GM12878 (cell line): ENCODE measurements around the gene ZNF761.

Source experiments
- EP300 ChIP-seq, 2 experiments: fragments of 150-350 bp in 1 of 2; IDR thresholded peaks; 2 replicates each; pipeline ENCODE4 v1.6.1; 2011 to 2012; ENCODE audit warnings: low read depth in 2 of 2, low read length in 2 of 2, borderline replicate concordance in 1 of 2, improper control_type of control experiment in 1 of 2, inconsistent platforms in 1 of 2; ENCODE audit not compliant: control insufficient read depth in 1 of 2
- EZH2 ChIP-seq: IDR thresholded peaks from 2 replicates; pipeline ENCODE4 v1.6.1; 2012; ENCODE audit warnings: low read depth, mild to moderate bottlenecking, control low read depth, inconsistent platforms, low read length, borderline replicate concordance; ENCODE audit not compliant: control insufficient read depth
- NR2F1 ChIP-seq: fragments of 450-650 bp; conservative IDR thresholded peaks from 2 replicates; pipeline ENCODE4 v1.6.1; 2017; ENCODE audit warnings: mild to moderate bottlenecking
- ZNF274 ChIP-seq: IDR thresholded peaks from one replicate; pipeline ENCODE4 v1.8.0; 2011; ENCODE audit not compliant: insufficient read length, insufficient read depth
- TF ChIP-seq, protein P1 (sequence below), 3 experiments: IDR thresholded peaks in 2 of 3; conservative IDR thresholded peaks in 1 of 3; 2 replicates each; pipeline ENCODE4 v1.5.1; 2011; ENCODE audit warnings: low read depth in 3 of 3, low read length in 3 of 3, mild to moderate bottlenecking in 3 of 3, control low read depth in 2 of 3, moderate library complexity in 2 of 3, inconsistent platforms in 1 of 3, mixed read lengths in 1 of 3; ENCODE audit not compliant: control insufficient read depth in 2 of 3, insufficient read depth in 1 of 3; ENCODE audit errors: extremely low read depth in 1 of 3
- TF ChIP-seq, protein P2 (sequence below): IDR thresholded peaks from 2 replicates; pipeline ENCODE4 v1.6.1; 2011; ENCODE audit warnings: low read depth, low read length, improper control_type of control experiment, borderline replicate concordance
- TF ChIP-seq, protein P3 (sequence below): fragments of 450-650 bp; IDR thresholded peaks from 2 replicates; pipeline ENCODE4 v1.6.1; 2017; ENCODE audit warnings: low read depth, mild to moderate bottlenecking, moderate library complexity

DNA sequence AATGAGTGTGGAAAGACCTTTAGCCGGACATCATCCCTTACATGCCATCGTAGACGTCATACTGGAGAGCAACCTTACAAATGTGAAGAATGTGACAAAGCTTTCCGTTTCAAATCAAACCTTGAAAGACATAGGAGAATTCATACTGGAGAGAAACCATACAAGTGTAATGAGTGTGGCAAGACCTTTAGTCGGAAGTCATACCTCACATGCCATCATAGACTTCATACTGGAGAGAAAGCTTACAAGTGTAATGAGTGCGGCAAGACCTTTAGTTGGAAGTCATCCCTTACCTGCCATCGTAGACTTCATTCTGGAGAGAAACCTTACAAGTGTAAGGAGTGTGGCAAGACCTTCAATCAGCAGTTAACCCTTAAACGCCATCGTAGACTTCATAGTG, 24.0 kb downstream of the ZNF761 start:
- TF ChIP-seq, protein P1, sequence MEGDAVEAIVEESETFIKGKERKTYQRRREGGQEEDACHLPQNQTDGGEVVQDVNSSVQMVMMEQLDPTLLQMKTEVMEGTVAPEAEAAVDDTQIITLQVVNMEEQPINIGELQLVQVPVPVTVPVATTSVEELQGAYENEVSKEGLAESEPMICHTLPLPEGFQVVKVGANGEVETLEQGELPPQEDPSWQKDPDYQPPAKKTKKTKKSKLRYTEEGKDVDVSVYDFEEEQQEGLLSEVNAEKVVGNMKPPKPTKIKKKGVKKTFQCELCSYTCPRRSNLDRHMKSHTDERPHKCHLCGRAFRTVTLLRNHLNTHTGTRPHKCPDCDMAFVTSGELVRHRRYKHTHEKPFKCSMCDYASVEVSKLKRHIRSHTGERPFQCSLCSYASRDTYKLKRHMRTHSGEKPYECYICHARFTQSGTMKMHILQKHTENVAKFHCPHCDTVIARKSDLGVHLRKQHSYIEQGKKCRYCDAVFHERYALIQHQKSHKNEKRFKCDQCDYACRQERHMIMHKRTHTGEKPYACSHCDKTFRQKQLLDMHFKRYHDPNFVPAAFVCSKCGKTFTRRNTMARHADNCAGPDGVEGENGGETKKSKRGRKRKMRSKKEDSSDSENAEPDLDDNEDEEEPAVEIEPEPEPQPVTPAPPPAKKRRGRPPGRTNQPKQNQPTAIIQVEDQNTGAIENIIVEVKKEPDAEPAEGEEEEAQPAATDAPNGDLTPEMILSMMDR (IDR thresholded peaks at IDR 0.05 in 2 of 3, conservative IDR thresholded peaks at IDR 0.05 in 1 of 3; ENCODE audit: control insufficient read depth in 2 of 3, extremely low read depth in 1 of 3, insufficient read depth in 1 of 3, low read depth in 3 of 3, low read length in 3 of 3), result no peak
- no peak for TF ChIP-seq NR2F1
- no peak for TF ChIP-seq ZNF274
- TF ChIP-seq EP300 (IDR thresholded peaks at IDR 0.05; ENCODE audit: borderline replicate concordance in 1 of 2, control insufficient read depth in 1 of 2, low read depth in 2 of 2, low read length in 2 of 2), result no peak
- TF ChIP-seq EZH2, result no peak
- TF ChIP-seq, protein P2, sequence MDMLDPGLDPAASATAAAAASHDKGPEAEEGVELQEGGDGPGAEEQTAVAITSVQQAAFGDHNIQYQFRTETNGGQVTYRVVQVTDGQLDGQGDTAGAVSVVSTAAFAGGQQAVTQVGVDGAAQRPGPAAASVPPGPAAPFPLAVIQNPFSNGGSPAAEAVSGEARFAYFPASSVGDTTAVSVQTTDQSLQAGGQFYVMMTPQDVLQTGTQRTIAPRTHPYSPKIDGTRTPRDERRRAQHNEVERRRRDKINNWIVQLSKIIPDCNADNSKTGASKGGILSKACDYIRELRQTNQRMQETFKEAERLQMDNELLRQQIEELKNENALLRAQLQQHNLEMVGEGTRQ, result no peak
- TF ChIP-seq, protein P3, sequence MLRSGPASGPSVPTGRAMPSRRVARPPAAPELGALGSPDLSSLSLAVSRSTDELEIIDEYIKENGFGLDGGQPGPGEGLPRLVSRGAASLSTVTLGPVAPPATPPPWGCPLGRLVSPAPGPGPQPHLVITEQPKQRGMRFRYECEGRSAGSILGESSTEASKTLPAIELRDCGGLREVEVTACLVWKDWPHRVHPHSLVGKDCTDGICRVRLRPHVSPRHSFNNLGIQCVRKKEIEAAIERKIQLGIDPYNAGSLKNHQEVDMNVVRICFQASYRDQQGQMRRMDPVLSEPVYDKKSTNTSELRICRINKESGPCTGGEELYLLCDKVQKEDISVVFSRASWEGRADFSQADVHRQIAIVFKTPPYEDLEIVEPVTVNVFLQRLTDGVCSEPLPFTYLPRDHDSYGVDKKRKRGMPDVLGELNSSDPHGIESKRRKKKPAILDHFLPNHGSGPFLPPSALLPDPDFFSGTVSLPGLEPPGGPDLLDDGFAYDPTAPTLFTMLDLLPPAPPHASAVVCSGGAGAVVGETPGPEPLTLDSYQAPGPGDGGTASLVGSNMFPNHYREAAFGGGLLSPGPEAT, result no peak
